K562 (cell line): Measurements from ENCODE around the gene ERGIC3. TPM values are rescaled to one million over a fixed set of nuclear protein-coding genes. Genes with fewer than 3 reads are reported as not detected.

ENCODE experiments used
- EGR1 ChIP-seq: fragments of 450-650 bp; conservative IDR thresholded peaks from 2 replicates; pipeline ENCODE4 v1.6.1; 2017; ENCODE audit warnings: mild to moderate bottlenecking
- GTF2A2 ChIP-seq: IDR thresholded peaks from 2 replicates; pipeline ENCODE4 v1.6.1; 2016; ENCODE audit warnings: mild to moderate bottlenecking, missing genetic modification characterization, missing compliant biosample characterization
- KLF6 ChIP-seq: fragments of 250-450 bp; sonication (Bioruptor Pico); IDR thresholded peaks from 2 replicates; pipeline ENCODE4 v1.4.0; 2020; ENCODE audit warnings: mild to moderate bottlenecking, moderate library complexity, borderline replicate concordance
- PRPF4 ChIP-seq: fragments of 200-400 bp; formaldehyde crosslinking; IDR thresholded peaks from one replicate; pipeline ENCODE4 v1.6.1; 2017; ENCODE audit warnings: low read length, low read depth, mild to moderate bottlenecking; ENCODE audit not compliant: insufficient read depth, poor library complexity, severe bottlenecking
- PTBP1 ChIP-seq: fragments of 200-400 bp; formaldehyde crosslinking; IDR thresholded peaks from 2 replicates; pipeline ENCODE4 v1.6.1; 2017; ENCODE audit warnings: low read depth, low read length
- SETDB1 ChIP-seq: IDR thresholded peaks from one replicate; pipeline ENCODE4 v1.6.1; 2012; ENCODE audit warnings: low read length, control low read depth, inconsistent platforms
- SMAD4 ChIP-seq: fragments of 250-450 bp; sonication (Bioruptor Pico); conservative IDR thresholded peaks from 2 replicates; pipeline ENCODE4 v1.8.0; 2021; ENCODE audit warnings: inconsistent platforms, mild to moderate bottlenecking, moderate library complexity
- TAL1 ChIP-seq: fragments of 450-650 bp; IDR thresholded peaks from 2 replicates; pipeline ENCODE4 v1.6.1; 2016; ENCODE audit warnings: mild to moderate bottlenecking
- ZC3H4 ChIP-seq: sonication (generic); formaldehyde crosslinking; IDR thresholded peaks from 2 replicates; pipeline ENCODE4 v1.9.0; 2021; ENCODE audit warnings: missing genetic modification reagents, borderline replicate concordance
- ZNF184 ChIP-seq: sonication (generic); formaldehyde crosslinking; IDR thresholded peaks from 2 replicates; pipeline ENCODE4 v1.5.0; 2020; ENCODE audit warnings: missing genetic modification reagents
- ZNF707 ChIP-seq: fragments of 250-450 bp; sonication (Bioruptor Pico); conservative IDR thresholded peaks from 2 replicates; pipeline ENCODE4 v1.8.0; 2022; ENCODE audit warnings: inconsistent platforms, mild to moderate bottlenecking, moderate library complexity
- ZNF717 ChIP-seq: fragments of 250-450 bp; sonication (Bioruptor Pico); IDR thresholded peaks from 2 replicates; pipeline ENCODE4 v1.5.0; 2021
- polyA plus RNA-seq, 8 experiments: library from polyadenylated mRNA; depleted of rRNA in 4 of 8; stranded (reverse) in 5 of 8; unstranded in 3 of 8; fragments of >200 nt; fragmentation: Nextera tagmentation in 2 of 8; fragmentation: Illumina TruSeq in 1 of 8; extraction: Ambion mirVana in 2 of 8; extraction: Trizol in 1 of 8; gene quantifications; 2 replicates each; pipeline versions ENCODE4 v1.2.1 to v1.2.3, GENCODE V29; 2011 to 2014; ENCODE audit warnings: inconsistent platforms in 1 of 8, missing spikeins in 1 of 8
- total RNA-seq, 7 experiments: library from RNA; depleted of rRNA in 6 of 7; stranded (reverse); fragments of >200 nt in 6 of 7; fragmentation: Illumina TruSeq in 2 of 7; extraction: Trizol in 2 of 7; gene quantifications; 2 replicates each; pipeline versions ENCODE4 v1.2.1 to v1.2.3, GENCODE V29; 2011 to 2021; ENCODE audit warnings: low replicate concordance in 1 of 7
- TF ChIP-seq, protein P1 (sequence below): IDR thresholded peaks from 3 replicates; pipeline ENCODE4 v1.6.1; 2011; ENCODE audit warnings: borderline replicate concordance, mild to moderate bottlenecking, moderate library complexity; ENCODE audit not compliant: insufficient read length; ENCODE audit errors: extremely low read depth
- TF ChIP-seq, protein P2 (sequence below): fragments of 250-450 bp; sonication (Bioruptor Pico); IDR thresholded peaks from 2 replicates; pipeline ENCODE4 v1.8.0; 2022; ENCODE audit warnings: inconsistent platforms, mild to moderate bottlenecking, moderate library complexity, borderline replicate concordance
- TF ChIP-seq, protein P3 (sequence below): fragments of 250-450 bp; sonication (Bioruptor Pico); IDR thresholded peaks from 2 replicates; pipeline ENCODE4 v1.5.0; 2021; ENCODE audit warnings: mild to moderate bottlenecking, borderline replicate concordance
- TF ChIP-seq, protein P4 (sequence below): fragments of 450-650 bp; IDR thresholded peaks from 2 replicates; pipeline ENCODE4 v1.6.1; 2018; ENCODE audit not compliant: partially characterized antibody

Gene ERGIC3
- total and polyA plus RNA-seq, 9 of the 15 experiments (the other 6 are each of a cell fraction or from before 2014, with no cell fraction given) = 121 to 278 (median 184) TPM

DNA sequence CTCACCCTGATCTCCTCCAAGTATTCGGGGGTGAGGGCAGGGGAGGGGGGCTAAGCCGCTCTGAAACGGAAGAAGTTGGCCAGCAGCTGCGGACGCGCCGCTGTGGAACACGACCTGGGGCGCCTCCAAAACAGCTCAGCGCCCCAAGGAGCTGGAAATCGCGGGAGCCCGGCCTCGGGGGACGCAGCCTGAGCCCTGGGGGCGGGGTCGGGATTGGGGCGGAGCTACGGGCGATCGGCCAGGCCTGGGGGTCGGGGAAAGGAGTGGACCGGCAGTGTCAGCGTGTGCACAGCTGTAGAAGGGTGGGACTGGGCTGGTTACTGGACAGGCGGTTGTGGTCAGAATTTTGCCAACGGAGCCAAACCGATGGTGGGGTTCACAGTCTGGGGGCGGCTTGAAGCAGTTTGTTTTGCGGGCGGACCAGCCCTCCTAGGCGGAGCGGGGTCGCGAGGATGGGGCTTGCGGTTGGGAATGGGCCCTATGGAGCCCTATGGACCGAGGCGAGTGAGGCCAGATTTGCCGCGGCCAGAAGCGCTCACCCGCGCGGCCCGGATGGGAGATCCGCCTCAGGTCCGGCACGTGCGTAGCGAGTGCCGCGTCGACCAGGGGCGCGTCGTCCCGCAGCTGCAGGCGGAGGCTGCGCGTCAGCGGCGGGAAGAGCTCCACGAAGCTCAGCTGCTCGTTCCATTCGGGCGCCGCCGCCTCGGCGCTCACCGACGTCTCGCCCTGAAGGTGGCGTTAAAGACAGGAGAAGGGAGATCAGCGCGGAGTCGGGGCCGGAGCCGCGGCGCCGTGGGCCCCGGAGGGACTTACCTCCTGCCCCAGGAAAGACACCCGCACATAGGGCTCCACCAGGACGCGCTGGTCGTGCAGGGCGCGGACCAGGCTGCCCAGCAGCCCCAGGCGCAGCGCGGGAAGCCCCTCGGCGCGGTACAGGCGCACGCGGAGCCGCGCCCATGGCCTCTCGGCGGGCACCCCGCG is 59.4 kb downstream of the ERGIC3 start (continued):
- no peak for TF ChIP-seq PRPF4
- TF ChIP-seq, protein P1, sequence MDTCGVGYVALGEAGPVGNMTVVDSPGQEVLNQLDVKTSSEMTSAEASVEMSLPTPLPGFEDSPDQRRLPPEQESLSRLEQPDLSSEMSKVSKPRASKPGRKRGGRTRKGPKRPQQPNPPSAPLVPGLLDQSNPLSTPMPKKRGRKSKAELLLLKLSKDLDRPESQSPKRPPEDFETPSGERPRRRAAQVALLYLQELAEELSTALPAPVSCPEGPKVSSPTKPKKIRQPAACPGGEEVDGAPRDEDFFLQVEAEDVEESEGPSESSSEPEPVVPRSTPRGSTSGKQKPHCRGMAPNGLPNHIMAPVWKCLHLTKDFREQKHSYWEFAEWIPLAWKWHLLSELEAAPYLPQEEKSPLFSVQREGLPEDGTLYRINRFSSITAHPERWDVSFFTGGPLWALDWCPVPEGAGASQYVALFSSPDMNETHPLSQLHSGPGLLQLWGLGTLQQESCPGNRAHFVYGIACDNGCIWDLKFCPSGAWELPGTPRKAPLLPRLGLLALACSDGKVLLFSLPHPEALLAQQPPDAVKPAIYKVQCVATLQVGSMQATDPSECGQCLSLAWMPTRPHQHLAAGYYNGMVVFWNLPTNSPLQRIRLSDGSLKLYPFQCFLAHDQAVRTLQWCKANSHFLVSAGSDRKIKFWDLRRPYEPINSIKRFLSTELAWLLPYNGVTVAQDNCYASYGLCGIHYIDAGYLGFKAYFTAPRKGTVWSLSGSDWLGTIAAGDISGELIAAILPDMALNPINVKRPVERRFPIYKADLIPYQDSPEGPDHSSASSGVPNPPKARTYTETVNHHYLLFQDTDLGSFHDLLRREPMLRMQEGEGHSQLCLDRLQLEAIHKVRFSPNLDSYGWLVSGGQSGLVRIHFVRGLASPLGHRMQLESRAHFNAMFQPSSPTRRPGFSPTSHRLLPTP = no peak
- 0 out of 2 replicates have a peak, but pooled peaks have one; percentile 57 for TF ChIP-seq PTBP1
- TF ChIP-seq SMAD4 (CRISPR knock-in tag) = peak; percentile 81
- no peak for TF ChIP-seq KLF6
- TF ChIP-seq ZNF717 = no peak
- TF ChIP-seq GTF2A2 (tag) = no peak
- no peak for TF ChIP-seq ZNF184 (CRISPR knock-in tag)
- TF ChIP-seq, protein P2, sequence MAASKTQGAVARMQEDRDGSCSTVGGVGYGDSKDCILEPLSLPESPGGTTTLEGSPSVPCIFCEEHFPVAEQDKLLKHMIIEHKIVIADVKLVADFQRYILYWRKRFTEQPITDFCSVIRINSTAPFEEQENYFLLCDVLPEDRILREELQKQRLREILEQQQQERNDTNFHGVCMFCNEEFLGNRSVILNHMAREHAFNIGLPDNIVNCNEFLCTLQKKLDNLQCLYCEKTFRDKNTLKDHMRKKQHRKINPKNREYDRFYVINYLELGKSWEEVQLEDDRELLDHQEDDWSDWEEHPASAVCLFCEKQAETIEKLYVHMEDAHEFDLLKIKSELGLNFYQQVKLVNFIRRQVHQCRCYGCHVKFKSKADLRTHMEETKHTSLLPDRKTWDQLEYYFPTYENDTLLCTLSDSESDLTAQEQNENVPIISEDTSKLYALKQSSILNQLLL (CRISPR knock-in tag) = no peak
- no peak for TF ChIP-seq TAL1
- no peak for TF ChIP-seq EGR1
- TF ChIP-seq, protein P3, sequence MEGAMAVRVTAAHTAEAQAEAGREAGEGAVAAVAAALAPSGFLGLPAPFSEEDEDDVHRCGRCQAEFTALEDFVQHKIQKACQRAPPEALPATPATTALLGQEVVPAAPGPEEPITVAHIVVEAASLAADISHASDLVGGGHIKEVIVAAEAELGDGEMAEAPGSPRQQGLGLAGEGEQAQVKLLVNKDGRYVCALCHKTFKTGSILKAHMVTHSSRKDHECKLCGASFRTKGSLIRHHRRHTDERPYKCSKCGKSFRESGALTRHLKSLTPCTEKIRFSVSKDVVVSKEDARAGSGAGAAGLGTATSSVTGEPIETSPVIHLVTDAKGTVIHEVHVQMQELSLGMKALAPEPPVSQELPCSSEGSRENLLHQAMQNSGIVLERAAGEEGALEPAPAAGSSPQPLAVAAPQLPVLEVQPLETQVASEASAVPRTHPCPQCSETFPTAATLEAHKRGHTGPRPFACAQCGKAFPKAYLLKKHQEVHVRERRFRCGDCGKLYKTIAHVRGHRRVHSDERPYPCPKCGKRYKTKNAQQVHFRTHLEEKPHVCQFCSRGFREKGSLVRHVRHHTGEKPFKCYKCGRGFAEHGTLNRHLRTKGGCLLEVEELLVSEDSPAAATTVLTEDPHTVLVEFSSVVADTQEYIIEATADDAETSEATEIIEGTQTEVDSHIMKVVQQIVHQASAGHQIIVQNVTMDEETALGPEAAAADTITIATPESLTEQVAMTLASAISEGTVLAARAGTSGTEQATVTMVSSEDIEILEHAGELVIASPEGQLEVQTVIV (CRISPR knock-in tag) = no peak
- TF ChIP-seq ZC3H4 (CRISPR knock-in tag) = no peak
- no peak for TF ChIP-seq SETDB1
- TF ChIP-seq ZNF707 = no peak
- TF ChIP-seq, protein P4, sequence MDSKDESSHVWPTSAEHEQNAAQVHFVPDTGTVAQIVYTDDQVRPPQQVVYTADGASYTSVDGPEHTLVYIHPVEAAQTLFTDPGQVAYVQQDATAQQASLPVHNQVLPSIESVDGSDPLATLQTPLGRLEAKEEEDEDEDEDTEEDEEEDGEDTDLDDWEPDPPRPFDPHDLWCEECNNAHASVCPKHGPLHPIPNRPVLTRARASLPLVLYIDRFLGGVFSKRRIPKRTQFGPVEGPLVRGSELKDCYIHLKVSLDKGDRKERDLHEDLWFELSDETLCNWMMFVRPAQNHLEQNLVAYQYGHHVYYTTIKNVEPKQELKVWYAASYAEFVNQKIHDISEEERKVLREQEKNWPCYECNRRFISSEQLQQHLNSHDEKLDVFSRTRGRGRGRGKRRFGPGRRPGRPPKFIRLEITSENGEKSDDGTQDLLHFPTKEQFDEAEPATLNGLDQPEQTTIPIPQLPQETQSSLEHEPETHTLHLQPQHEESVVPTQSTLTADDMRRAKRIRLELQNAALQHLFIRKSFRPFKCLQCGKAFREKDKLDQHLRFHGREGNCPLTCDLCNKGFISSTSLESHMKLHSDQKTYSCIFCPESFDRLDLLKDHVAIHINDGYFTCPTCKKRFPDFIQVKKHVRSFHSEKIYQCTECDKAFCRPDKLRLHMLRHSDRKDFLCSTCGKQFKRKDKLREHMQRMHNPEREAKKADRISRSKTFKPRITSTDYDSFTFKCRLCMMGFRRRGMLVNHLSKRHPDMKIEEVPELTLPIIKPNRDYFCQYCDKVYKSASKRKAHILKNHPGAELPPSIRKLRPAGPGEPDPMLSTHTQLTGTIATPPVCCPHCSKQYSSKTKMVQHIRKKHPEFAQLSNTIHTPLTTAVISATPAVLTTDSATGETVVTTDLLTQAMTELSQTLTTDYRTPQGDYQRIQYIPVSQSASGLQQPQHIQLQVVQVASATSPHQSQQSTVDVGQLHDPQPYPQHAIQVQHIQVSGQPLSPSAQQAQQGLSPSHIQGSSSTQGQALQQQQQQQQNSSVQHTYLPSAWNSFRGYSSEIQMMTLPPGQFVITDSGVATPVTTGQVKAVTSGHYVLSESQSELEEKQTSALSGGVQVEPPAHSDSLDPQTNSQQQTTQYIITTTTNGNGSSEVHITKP = peak; percentile 34
